Trophoblast cell (in vitro differentiated cells and primary cell): ENCODE measurements around the gene RNF222.
A peak's percentile ranks its signal among the peaks of the same experiment; 100 is the strongest.

ENCODE experiments used
- DNase-seq, 2 donors: peaks; one replicate each; pipeline ENCODE4 v3.0.0-alpha.2; 2016
- H2AFZ ChIP-seq: 2 replicates; pipeline ENCODE4 v1.6.1; 2013; ENCODE audit warnings: low read length, moderate library complexity, mild to moderate bottlenecking; ENCODE audit not compliant: insufficient read depth, poor library complexity
- H2AK5ac ChIP-seq: 2 replicates; pipeline ENCODE4 v1.6.1; 2013; ENCODE audit warnings: mild to moderate bottlenecking, low read length
- H2BK120ac ChIP-seq: 2 replicates; pipeline ENCODE4 v1.6.1; 2013; ENCODE audit warnings: low read length, mild to moderate bottlenecking, moderate library complexity; ENCODE audit not compliant: insufficient read depth, poor library complexity
- H2BK12ac ChIP-seq: 2 replicates; pipeline ENCODE4 v1.6.1; 2013; ENCODE audit warnings: mild to moderate bottlenecking, low read length, moderate library complexity
- H2BK5ac ChIP-seq: 2 replicates; pipeline ENCODE4 v1.6.1; 2013; ENCODE audit warnings: low read length, low read depth, moderate library complexity, mild to moderate bottlenecking; ENCODE audit not compliant: poor library complexity
- H3K14ac ChIP-seq: 2 replicates; pipeline ENCODE4 v1.6.1; 2013; ENCODE audit warnings: mild to moderate bottlenecking, low read length
- H3K18ac ChIP-seq: 2 replicates; pipeline ENCODE4 v1.6.1; 2013; ENCODE audit warnings: mild to moderate bottlenecking, low read length
- H3K23ac ChIP-seq: 2 replicates; pipeline ENCODE4 v1.6.1; 2013; ENCODE audit warnings: low read length
- H3K27ac ChIP-seq: 2 replicates; pipeline ENCODE4 v1.5.1; 2013; ENCODE audit warnings: low read depth, mild to moderate bottlenecking, inconsistent platforms, low read length, moderate library complexity
- H3K27me3 ChIP-seq: 2 replicates; pipeline ENCODE4 v1.6.1; 2013; ENCODE audit warnings: inconsistent platforms, mild to moderate bottlenecking, low read length, moderate library complexity; ENCODE audit not compliant: insufficient read depth
- H3K36me3 ChIP-seq, 2 experiments: 1 replicate in 1 of 2; 2 replicates in 1 of 2; pipeline ENCODE4 v1.6.1; 2013; ENCODE audit warnings: low read length in 2 of 2, mild to moderate bottlenecking in 2 of 2, moderate library complexity in 1 of 2; ENCODE audit not compliant: insufficient read depth in 2 of 2, control insufficient read depth in 1 of 2
- H3K4ac ChIP-seq: 2 replicates; pipeline ENCODE4 v1.6.1; 2013; ENCODE audit warnings: low read depth, mild to moderate bottlenecking, low read length, moderate library complexity
- H3K4me1 ChIP-seq, 2 experiments: 1 replicate in 1 of 2; 2 replicates in 1 of 2; pipeline ENCODE4 v1.6.1; 2013; ENCODE audit warnings: low read length in 2 of 2, mild to moderate bottlenecking in 2 of 2, moderate library complexity in 1 of 2; ENCODE audit not compliant: insufficient read depth in 2 of 2, control insufficient read depth in 1 of 2
- H3K4me2 ChIP-seq: 2 replicates; pipeline ENCODE4 v1.6.1; 2013; ENCODE audit warnings: inconsistent platforms, mild to moderate bottlenecking, low read length, moderate library complexity
- H3K4me3 ChIP-seq: 2 replicates; pipeline ENCODE4 v1.5.1; 2013; ENCODE audit warnings: mild to moderate bottlenecking, low read depth, low read length, inconsistent platforms
- H3K79me1 ChIP-seq: one replicate; pipeline ENCODE4 v1.6.1; 2013; ENCODE audit warnings: low read length
- H3K79me2 ChIP-seq: 2 replicates; pipeline ENCODE4 v1.6.1; 2013; ENCODE audit warnings: low read length, mild to moderate bottlenecking; ENCODE audit not compliant: control insufficient read depth, insufficient read depth, poor library complexity
- H3K9ac ChIP-seq: 2 replicates; pipeline ENCODE4 v1.6.1; 2013; ENCODE audit warnings: mild to moderate bottlenecking, low read length
- H3K9me3 ChIP-seq: 2 replicates; pipeline ENCODE4 v1.6.1; 2013; ENCODE audit warnings: low read depth, mild to moderate bottlenecking, control low read depth, inconsistent platforms, low read length; ENCODE audit not compliant: insufficient read depth
- H4K12ac ChIP-seq: 2 replicates; pipeline ENCODE4 v1.6.1; 2013; ENCODE audit warnings: low read depth, mild to moderate bottlenecking, low read length, moderate library complexity
- H4K8ac ChIP-seq: 2 replicates; pipeline ENCODE4 v1.6.1; 2013; ENCODE audit warnings: low read depth, mild to moderate bottlenecking, low read length, moderate library complexity
- H4K91ac ChIP-seq: one replicate; pipeline ENCODE4 v1.6.1; 2013; ENCODE audit warnings: low read depth, mild to moderate bottlenecking, low read length, moderate library complexity
- WGBS: extraction: QIAGEN DNeasy Blood & Tissue Kit; methylation state at CpG from one replicate; pipeline ENCODE4 v1.1.7; 2013; ENCODE audit warnings: missing lambda C conversion rate; ENCODE audit not compliant: insufficient read length, insufficient coverage; ENCODE audit errors: extremely low coverage; 5-methylcytosine and 5-hydroxymethylcytosine counted together

RNF222 gene

DNA sequence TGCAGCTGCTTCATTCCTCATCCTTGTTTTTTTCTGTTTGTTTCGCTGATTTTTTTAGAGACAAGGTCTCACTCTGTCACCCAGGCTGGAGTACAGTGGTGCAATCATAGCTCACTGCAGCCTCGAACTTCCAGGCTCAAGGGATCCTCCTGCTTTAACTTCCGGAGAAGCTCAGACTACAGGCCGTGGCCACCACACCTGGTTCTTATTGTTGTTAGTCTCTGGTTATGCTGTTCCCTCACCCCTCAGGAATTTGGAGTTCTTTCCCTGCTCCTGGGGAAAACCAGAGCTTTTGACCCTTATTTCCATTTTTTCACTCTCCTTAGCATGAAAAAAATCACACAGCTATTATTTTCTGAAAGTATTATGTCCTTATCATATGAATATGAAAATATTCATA, 56.2 kb downstream of the RNF222 start:
- Histone ChIP-seq H2BK120ac (no peak overlapping the region), H2BK5ac (no peak overlapping the region), H3K9ac (no peak overlapping the region), H4K91ac (no peak overlapping the region), H3K36me3 (no peaks in the 10 kb centered on the region), H3K14ac (no peak overlapping the region), H3K4me2 (no peak overlapping the region), H3K27me3 (no peaks in the 10 kb centered on the region), H2AK5ac (no peak overlapping the region), H4K12ac (no peak overlapping the region), H3K79me1 (no peaks in the 10 kb centered on the region), H3K4me3 (no peak overlapping the region), H3K4me1 (peaks cover 3% of the 10 kb centered on the region in 2 experiments), H3K18ac (no peak overlapping the region), H3K23ac (no peak overlapping the region), H3K4ac (no peak overlapping the region), H2AFZ (no peak overlapping the region), H3K9me3 (peaks cover 2% of the 10 kb centered on the region), H3K79me2 (no peaks in the 10 kb centered on the region), H3K27ac (no peak overlapping the region), H4K8ac (no peak overlapping the region), H2BK12ac (no peak overlapping the region)
- no CpG with 5 or more reads among the region's 4 CpGs for WGBS
- peak in 1 of 2 donors; percentile 20 for DNase-seq
